ENCODE results near the gene KIAA0825.
"Not testable (repeated sequence)": the region's sequence is repeated elsewhere in the genome, so short reads cannot be mapped to it uniquely, and the experiment has no call there.

KIAA0825 gene

GRCh38 chr5:94239266-94239665 is 379.1 kb downstream of the KIAA0825 start:
- no peak for DNase-seq (ENCODE audit: low spot score)

GRCh38 chr5:94234987-94235386 is 383.4 kb downstream of the KIAA0825 start:
- DNase-seq (ENCODE audit: low spot score): no peak

GRCh38 chr5:94228791-94229190 is 389.6 kb downstream of the KIAA0825 start:
- DNase-seq (ENCODE audit: low spot score): no peak

GRCh38 chr5:94223235-94223634 is 395.2 kb downstream of the KIAA0825 start:
- no peak for DNase-seq (ENCODE audit: low spot score)

- DNase-seq (ENCODE audit: low spot score): no peak
Measured at GRCh38 chr5:94218374-94218773, 400.0 kb downstream of the KIAA0825 start.

- no peak for DNase-seq (ENCODE audit: low spot score)
Measured at GRCh38 chr5:94217745-94218144, 400.7 kb downstream of the KIAA0825 start.

- no peak for DNase-seq (ENCODE audit: low spot score)
Measured at GRCh38 chr5:94217216-94217615, 401.2 kb downstream of the KIAA0825 start.

- no peak for DNase-seq (ENCODE audit: low spot score)
Measured at GRCh38 chr5:94212476-94212875, 405.9 kb downstream of the KIAA0825 start.

- DNase-seq (ENCODE audit: low spot score): no peak
Measured at GRCh38 chr5:94209774-94210355, 408.5 kb downstream of the KIAA0825 start.

GRCh38 chr5:94209272-94209671 is 409.1 kb downstream of the KIAA0825 start:
- DNase-seq (ENCODE audit: low spot score): no peak

GRCh38 chr5:94199566-94199965 is 418.8 kb downstream of the KIAA0825 start:
- no peak for DNase-seq (ENCODE audit: low spot score)

- DNase-seq (ENCODE audit: low spot score): no peak
Measured at GRCh38 chr5:94197970-94198369, 420.4 kb downstream of the KIAA0825 start.

- DNase-seq (ENCODE audit: low spot score): no peak
Measured at GRCh38 chr5:94196953-94197352, 421.5 kb downstream of the KIAA0825 start.

- no peak for DNase-seq (ENCODE audit: low spot score)
Measured at GRCh38 chr5:94192658-94193391, 425.6 kb downstream of the KIAA0825 start.

GRCh38 chr5:94191604-94192003 is 426.8 kb downstream of the KIAA0825 start:
- no peak for DNase-seq (ENCODE audit: low spot score)

- no peak for DNase-seq (ENCODE audit: low spot score)
Measured at GRCh38 chr5:94188725-94189124, 429.7 kb downstream of the KIAA0825 start.

- no peak for DNase-seq (ENCODE audit: low spot score)
Measured at GRCh38 chr5:94184870-94185269, 433.5 kb downstream of the KIAA0825 start.

- DNase-seq (ENCODE audit: low spot score): no peak
Measured at GRCh38 chr5:94181895-94182294, 436.5 kb downstream of the KIAA0825 start.

GRCh38 chr5:94180761-94181160 is 437.6 kb downstream of the KIAA0825 start:
- DNase-seq (ENCODE audit: low spot score): no peak

GRCh38 chr5:94175912-94176311 is 442.5 kb downstream of the KIAA0825 start:
- DNase-seq (ENCODE audit: low spot score): no peak

- DNase-seq (ENCODE audit: low spot score): no peak
Measured at GRCh38 chr5:94174748-94175411, 443.5 kb downstream of the KIAA0825 start.

GRCh38 chr5:94173100-94173499 is 445.3 kb downstream of the KIAA0825 start:
- DNase-seq (ENCODE audit: low spot score): no peak

GRCh38 chr5:94171070-94171469 is 447.3 kb downstream of the KIAA0825 start:
- not testable (repeated sequence) for DNase-seq (ENCODE audit: low spot score)

All from hematopoietic multipotent progenitor cell treated with erythropoietin and hydrocortisone succinate and interleukin-3 and kit ligand, for 15 days (in vitro differentiated cells).